K562 (cell line): Measurements from ENCODE around the gene GRIP1. TPM values are rescaled to one million over a fixed set of nuclear protein-coding genes. Genes with fewer than 3 reads are reported as not detected.

Source experiments
- CXXC5 ChIP-seq: fragments of 250-450 bp; sonication (Bioruptor Pico); IDR thresholded peaks from 2 replicates; pipeline ENCODE4 v1.8.0; 2022; ENCODE audit warnings: inconsistent platforms, mild to moderate bottlenecking, moderate library complexity
- ETV5 ChIP-seq: sonication (generic); formaldehyde crosslinking; IDR thresholded peaks from 2 replicates; pipeline ENCODE4 v1.4.0; 2020; ENCODE audit warnings: low read depth, mild to moderate bottlenecking, missing genetic modification reagents
- GTF2A2 ChIP-seq: IDR thresholded peaks from 2 replicates; pipeline ENCODE4 v1.6.1; 2016; ENCODE audit warnings: mild to moderate bottlenecking, missing genetic modification characterization, missing compliant biosample characterization
- HOXB6 ChIP-seq: fragments of 250-450 bp; sonication (Bioruptor Pico); IDR thresholded peaks from 2 replicates; pipeline ENCODE4 v1.5.1; 2022; ENCODE audit warnings: mild to moderate bottlenecking, borderline replicate concordance
- MAZ ChIP-seq, 2 experiments: fragments of 450-650 bp in 1 of 2; sonication (generic) in 1 of 2; formaldehyde crosslinking; IDR thresholded peaks in 1 of 2; conservative IDR thresholded peaks in 1 of 2; 2 replicates each; pipeline versions ENCODE4 v1.4.0 to v1.5.0; 2020; ENCODE audit warnings: mild to moderate bottlenecking in 1 of 2, missing genetic modification reagents in 1 of 2
- NBN ChIP-seq: fragments of 450-650 bp; IDR thresholded peaks from 2 replicates; pipeline ENCODE4 v1.6.1; 2016; ENCODE audit warnings: low read depth, mild to moderate bottlenecking
- POLR3G ChIP-seq: IDR thresholded peaks from 2 replicates; pipeline ENCODE4 v1.6.1; 2011; ENCODE audit not compliant: insufficient read length, insufficient replicate concordance; ENCODE audit errors: extremely low read depth
- SP1 ChIP-seq: sonication (generic); formaldehyde crosslinking; IDR thresholded peaks from 2 replicates; pipeline ENCODE4 v1.8.1; 2022; ENCODE audit warnings: mild to moderate bottlenecking, missing genetic modification reagents
- ZFX ChIP-seq: sonication (generic); formaldehyde crosslinking; IDR thresholded peaks from 2 replicates; pipeline ENCODE4 v1.8.0; 2022; ENCODE audit warnings: mild to moderate bottlenecking, missing genetic modification reagents, moderate library complexity
- polyA plus RNA-seq, 8 experiments: library from polyadenylated mRNA; depleted of rRNA in 4 of 8; stranded (reverse) in 5 of 8; unstranded in 3 of 8; fragments of >200 nt; fragmentation: Nextera tagmentation in 2 of 8; fragmentation: Illumina TruSeq in 1 of 8; extraction: Ambion mirVana in 2 of 8; extraction: Trizol in 1 of 8; gene quantifications; 2 replicates each; pipeline versions ENCODE4 v1.2.1 to v1.2.3, GENCODE V29; 2011 to 2014; ENCODE audit warnings: inconsistent platforms in 1 of 8, missing spikeins in 1 of 8
- total RNA-seq, 7 experiments: library from RNA; depleted of rRNA in 6 of 7; stranded (reverse); fragments of >200 nt in 6 of 7; fragmentation: Illumina TruSeq in 2 of 7; extraction: Trizol in 2 of 7; gene quantifications; 2 replicates each; pipeline versions ENCODE4 v1.2.1 to v1.2.3, GENCODE V29; 2011 to 2021; ENCODE audit warnings: low replicate concordance in 1 of 7
- TF ChIP-seq, protein P1 (sequence below): sonication (generic); formaldehyde crosslinking; IDR thresholded peaks from 2 replicates; pipeline ENCODE4 v1.8.1; 2023; ENCODE audit warnings: mild to moderate bottlenecking, missing genetic modification reagents
- TF ChIP-seq, protein P2 (sequence below): fragments of 250-450 bp; sonication (Bioruptor Pico); IDR thresholded peaks from 2 replicates; pipeline ENCODE4 v1.8.0; 2022; ENCODE audit warnings: moderate library complexity, mild to moderate bottlenecking, inconsistent platforms
- TF ChIP-seq, protein P3 (sequence below): fragments of 200-800 bp; sonication (Bioruptor generic); IDR thresholded peaks from 2 replicates; pipeline ENCODE4 v1.6.1; 2017; ENCODE audit warnings: missing genetic modification characterization, missing compliant biosample characterization
- TF ChIP-seq, protein P4 (sequence below): sonication (generic); formaldehyde crosslinking; IDR thresholded peaks from 2 replicates; pipeline ENCODE4 v1.8.1; 2023; ENCODE audit warnings: mild to moderate bottlenecking, missing genetic modification reagents
- TF ChIP-seq, protein P5 (sequence below), 2 experiments: fragments of 450-650 bp in 1 of 2; IDR thresholded peaks; 2 replicates each; pipeline ENCODE4 v1.6.1; 2011 to 2017; ENCODE audit warnings: low read depth in 2 of 2, antibody characterized with exemption in 1 of 2, borderline replicate concordance in 1 of 2, low read length in 1 of 2, mild to moderate bottlenecking in 1 of 2, mixed read lengths in 1 of 2; ENCODE audit not compliant: control insufficient read depth in 1 of 2
- TF ChIP-seq, protein P6 (sequence below): fragments of 250-450 bp; sonication (Bioruptor Pico); IDR thresholded peaks from 2 replicates; pipeline ENCODE4 v1.8.0; 2022; ENCODE audit warnings: inconsistent platforms, mild to moderate bottlenecking, moderate library complexity, borderline replicate concordance

GRIP1 gene
- total and polyA plus RNA-seq, 9 of the 15 experiments (the other 6 are each of a cell fraction or from before 2014, with no cell fraction given): 0.28 to 1.2 (median 0.45) TPM

DNA sequence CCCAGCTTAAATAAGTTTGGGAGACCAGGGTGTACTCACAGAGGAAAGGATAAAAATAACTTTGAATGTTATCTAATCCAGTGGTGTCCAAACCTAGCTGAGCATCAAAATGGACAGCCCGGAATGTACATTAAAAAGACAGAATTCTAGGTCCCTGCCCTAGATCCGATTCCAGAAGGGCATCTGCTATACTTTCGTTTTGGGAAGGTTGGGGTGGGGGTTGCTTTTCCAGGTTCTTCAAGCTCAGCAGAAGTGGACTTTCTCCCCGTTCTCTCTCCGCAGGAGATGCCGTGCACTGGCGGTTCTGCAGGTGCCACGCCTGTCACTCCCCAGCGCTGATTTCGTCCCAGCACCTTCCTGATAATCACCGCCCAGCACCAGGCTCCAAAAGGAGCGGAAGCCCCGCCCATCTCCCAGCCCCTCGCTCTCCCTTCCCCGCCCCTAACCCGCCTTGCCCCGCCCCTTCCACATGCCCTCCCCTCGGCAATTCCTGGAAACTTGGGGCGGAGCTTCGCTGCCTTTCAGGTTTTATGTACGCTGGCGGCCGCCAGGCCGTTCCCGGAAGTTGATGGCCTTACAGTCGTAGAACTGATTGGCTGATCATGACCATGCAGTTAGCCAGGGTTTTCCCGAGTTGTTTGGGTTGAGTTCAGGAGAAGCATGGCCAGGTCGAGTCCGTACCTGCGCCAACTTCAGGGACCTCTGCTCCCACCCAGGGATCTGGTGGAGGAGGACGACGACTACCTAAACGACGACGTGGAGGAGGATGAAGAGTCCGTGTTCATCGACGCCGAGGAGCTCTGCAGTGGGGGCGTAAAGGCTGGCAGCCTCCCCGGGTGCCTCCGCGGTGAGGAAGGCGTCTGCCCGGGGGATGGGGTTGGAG is 376.7 kb downstream of the GRIP1 start, which contains the start of gene HELB (continued):
- TF ChIP-seq, protein P1, sequence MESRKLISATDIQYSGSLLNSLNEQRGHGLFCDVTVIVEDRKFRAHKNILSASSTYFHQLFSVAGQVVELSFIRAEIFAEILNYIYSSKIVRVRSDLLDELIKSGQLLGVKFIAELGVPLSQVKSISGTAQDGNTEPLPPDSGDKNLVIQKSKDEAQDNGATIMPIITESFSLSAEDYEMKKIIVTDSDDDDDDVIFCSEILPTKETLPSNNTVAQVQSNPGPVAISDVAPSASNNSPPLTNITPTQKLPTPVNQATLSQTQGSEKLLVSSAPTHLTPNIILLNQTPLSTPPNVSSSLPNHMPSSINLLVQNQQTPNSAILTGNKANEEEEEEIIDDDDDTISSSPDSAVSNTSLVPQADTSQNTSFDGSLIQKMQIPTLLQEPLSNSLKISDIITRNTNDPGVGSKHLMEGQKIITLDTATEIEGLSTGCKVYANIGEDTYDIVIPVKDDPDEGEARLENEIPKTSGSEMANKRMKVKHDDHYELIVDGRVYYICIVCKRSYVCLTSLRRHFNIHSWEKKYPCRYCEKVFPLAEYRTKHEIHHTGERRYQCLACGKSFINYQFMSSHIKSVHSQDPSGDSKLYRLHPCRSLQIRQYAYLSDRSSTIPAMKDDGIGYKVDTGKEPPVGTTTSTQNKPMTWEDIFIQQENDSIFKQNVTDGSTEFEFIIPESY: no peak
- peak; percentile 52; the same call in 1 of the 2 replicates for TF ChIP-seq SP1
- TF ChIP-seq ETV5 (CRISPR knock-in tag): peak; percentile 46; the same call in 1 of the 2 replicates
- TF ChIP-seq, protein P2, sequence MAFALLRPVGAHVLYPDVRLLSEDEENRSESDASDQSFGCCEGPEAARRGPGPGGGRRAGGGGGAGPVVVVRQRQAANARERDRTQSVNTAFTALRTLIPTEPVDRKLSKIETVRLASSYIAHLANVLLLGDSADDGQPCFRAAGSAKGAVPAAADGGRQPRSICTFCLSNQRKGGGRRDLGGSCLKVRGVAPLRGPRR (CRISPR knock-in tag): no peak
- TF ChIP-seq, protein P3, sequence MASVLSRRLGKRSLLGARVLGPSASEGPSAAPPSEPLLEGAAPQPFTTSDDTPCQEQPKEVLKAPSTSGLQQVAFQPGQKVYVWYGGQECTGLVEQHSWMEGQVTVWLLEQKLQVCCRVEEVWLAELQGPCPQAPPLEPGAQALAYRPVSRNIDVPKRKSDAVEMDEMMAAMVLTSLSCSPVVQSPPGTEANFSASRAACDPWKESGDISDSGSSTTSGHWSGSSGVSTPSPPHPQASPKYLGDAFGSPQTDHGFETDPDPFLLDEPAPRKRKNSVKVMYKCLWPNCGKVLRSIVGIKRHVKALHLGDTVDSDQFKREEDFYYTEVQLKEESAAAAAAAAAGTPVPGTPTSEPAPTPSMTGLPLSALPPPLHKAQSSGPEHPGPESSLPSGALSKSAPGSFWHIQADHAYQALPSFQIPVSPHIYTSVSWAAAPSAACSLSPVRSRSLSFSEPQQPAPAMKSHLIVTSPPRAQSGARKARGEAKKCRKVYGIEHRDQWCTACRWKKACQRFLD: no peak
- TF ChIP-seq, protein P4, sequence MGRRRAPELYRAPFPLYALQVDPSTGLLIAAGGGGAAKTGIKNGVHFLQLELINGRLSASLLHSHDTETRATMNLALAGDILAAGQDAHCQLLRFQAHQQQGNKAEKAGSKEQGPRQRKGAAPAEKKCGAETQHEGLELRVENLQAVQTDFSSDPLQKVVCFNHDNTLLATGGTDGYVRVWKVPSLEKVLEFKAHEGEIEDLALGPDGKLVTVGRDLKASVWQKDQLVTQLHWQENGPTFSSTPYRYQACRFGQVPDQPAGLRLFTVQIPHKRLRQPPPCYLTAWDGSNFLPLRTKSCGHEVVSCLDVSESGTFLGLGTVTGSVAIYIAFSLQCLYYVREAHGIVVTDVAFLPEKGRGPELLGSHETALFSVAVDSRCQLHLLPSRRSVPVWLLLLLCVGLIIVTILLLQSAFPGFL (CRISPR knock-in tag): no peak
- TF ChIP-seq HOXB6 (CRISPR knock-in tag): no peak
- no peak for TF ChIP-seq NBN
- TF ChIP-seq MAZ (CRISPR knock-in tag; conservative IDR thresholded peaks at IDR 0.05 in 1 of 2, IDR thresholded peaks at IDR 0.05 in 1 of 2): peak in 1 of 2 experiments; percentile 56; a peak in 3 of 4 replicates
- TF ChIP-seq POLR3G: no peak
- no peak for TF ChIP-seq GTF2A2
- TF ChIP-seq, protein P5, sequence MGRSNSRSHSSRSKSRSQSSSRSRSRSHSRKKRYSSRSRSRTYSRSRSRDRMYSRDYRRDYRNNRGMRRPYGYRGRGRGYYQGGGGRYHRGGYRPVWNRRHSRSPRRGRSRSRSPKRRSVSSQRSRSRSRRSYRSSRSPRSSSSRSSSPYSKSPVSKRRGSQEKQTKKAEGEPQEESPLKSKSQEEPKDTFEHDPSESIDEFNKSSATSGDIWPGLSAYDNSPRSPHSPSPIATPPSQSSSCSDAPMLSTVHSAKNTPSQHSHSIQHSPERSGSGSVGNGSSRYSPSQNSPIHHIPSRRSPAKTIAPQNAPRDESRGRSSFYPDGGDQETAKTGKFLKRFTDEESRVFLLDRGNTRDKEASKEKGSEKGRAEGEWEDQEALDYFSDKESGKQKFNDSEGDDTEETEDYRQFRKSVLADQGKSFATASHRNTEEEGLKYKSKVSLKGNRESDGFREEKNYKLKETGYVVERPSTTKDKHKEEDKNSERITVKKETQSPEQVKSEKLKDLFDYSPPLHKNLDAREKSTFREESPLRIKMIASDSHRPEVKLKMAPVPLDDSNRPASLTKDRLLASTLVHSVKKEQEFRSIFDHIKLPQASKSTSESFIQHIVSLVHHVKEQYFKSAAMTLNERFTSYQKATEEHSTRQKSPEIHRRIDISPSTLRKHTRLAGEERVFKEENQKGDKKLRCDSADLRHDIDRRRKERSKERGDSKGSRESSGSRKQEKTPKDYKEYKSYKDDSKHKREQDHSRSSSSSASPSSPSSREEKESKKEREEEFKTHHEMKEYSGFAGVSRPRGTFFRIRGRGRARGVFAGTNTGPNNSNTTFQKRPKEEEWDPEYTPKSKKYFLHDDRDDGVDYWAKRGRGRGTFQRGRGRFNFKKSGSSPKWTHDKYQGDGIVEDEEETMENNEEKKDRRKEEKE (IDR thresholded peaks at IDR 0.05; ENCODE audit: borderline replicate concordance in 1 of 2, control insufficient read depth in 1 of 2, low read depth in 2 of 2, low read length in 1 of 2): no peak
- TF ChIP-seq ZFX (CRISPR knock-in tag): peak; percentile 51; the same call in 1 of the 2 replicates
- TF ChIP-seq, protein P6, sequence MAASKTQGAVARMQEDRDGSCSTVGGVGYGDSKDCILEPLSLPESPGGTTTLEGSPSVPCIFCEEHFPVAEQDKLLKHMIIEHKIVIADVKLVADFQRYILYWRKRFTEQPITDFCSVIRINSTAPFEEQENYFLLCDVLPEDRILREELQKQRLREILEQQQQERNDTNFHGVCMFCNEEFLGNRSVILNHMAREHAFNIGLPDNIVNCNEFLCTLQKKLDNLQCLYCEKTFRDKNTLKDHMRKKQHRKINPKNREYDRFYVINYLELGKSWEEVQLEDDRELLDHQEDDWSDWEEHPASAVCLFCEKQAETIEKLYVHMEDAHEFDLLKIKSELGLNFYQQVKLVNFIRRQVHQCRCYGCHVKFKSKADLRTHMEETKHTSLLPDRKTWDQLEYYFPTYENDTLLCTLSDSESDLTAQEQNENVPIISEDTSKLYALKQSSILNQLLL (CRISPR knock-in tag): no peak
- TF ChIP-seq CXXC5 (CRISPR knock-in tag): peak; percentile 76
